Body of pancreas (tissue), 4 donors: ENCODE measurements around the gene ARL8B.

Experiments
- POLR2A ChIP-seq, 3 donors: fragments of 450-650 bp; IDR thresholded peaks; one replicate each; pipeline ENCODE4 v1.6.1; 2016; ENCODE audit warnings: antibody characterized with exemption in 3 of 3, mild to moderate bottlenecking in 2 of 3
- TF ChIP-seq, protein P1 (sequence below), 7 experiments: fragments of 450-650 bp in 4 of 7; fragments of 200-600 bp in 3 of 7; sonication (generic) in 3 of 7; IDR thresholded peaks; one replicate each; pipeline ENCODE4 v1.5.1; 2016 to 2019; ENCODE audit warnings: antibody characterized with exemption in 7 of 7

DNA sequence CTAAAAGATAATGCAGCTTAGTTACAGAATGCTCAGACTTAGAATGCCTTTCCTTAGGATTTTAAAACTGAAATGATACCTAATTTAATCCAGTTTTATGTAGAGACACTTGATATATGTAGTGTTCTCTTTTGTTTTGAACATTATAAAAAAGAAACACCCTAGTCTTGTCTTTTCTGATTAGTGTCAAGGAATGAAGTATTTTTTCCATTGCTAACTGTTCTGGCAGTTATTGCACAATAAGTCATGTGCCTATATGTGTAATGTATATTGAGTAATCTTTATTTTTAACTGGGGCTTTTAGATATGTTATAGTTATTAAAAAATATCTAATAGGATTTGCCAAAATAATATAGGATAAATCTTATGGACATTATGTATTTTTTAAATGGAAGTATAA is 4.5 kb downstream of the ARL8B start:
- TF ChIP-seq, protein P1, sequence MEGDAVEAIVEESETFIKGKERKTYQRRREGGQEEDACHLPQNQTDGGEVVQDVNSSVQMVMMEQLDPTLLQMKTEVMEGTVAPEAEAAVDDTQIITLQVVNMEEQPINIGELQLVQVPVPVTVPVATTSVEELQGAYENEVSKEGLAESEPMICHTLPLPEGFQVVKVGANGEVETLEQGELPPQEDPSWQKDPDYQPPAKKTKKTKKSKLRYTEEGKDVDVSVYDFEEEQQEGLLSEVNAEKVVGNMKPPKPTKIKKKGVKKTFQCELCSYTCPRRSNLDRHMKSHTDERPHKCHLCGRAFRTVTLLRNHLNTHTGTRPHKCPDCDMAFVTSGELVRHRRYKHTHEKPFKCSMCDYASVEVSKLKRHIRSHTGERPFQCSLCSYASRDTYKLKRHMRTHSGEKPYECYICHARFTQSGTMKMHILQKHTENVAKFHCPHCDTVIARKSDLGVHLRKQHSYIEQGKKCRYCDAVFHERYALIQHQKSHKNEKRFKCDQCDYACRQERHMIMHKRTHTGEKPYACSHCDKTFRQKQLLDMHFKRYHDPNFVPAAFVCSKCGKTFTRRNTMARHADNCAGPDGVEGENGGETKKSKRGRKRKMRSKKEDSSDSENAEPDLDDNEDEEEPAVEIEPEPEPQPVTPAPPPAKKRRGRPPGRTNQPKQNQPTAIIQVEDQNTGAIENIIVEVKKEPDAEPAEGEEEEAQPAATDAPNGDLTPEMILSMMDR (IDR thresholded peaks at IDR 0.05): no peak
- no peak for TF ChIP-seq POLR2A (IDR thresholded peaks at IDR 0.05)
